Inflammatory macrophage treated with lipopolysaccharide for 1 hour (primary cell): ENCODE measurements around the gene FAM174B.
A peak's percentile ranks its signal among the peaks of the same experiment; 100 is the strongest.

Experiments
- DNase-seq, 2 donors: peaks; one replicate each; pipeline ENCODE4 v3.0.0-alpha.2; 2020 to 2022

Gene FAM174B

GRCh38 chr15:92638709-92639365, 16.7 kb downstream of the FAM174B start:
- DNase-seq, result no peak

GRCh38 chr15:92638291-92638708, 17.3 kb downstream of the FAM174B start:
- DNase-seq, result no peak

- no peak for DNase-seq
These were observed 17.9 kb downstream of the FAM174B start for GRCh38 chr15:92637626-92638025.

DNA sequence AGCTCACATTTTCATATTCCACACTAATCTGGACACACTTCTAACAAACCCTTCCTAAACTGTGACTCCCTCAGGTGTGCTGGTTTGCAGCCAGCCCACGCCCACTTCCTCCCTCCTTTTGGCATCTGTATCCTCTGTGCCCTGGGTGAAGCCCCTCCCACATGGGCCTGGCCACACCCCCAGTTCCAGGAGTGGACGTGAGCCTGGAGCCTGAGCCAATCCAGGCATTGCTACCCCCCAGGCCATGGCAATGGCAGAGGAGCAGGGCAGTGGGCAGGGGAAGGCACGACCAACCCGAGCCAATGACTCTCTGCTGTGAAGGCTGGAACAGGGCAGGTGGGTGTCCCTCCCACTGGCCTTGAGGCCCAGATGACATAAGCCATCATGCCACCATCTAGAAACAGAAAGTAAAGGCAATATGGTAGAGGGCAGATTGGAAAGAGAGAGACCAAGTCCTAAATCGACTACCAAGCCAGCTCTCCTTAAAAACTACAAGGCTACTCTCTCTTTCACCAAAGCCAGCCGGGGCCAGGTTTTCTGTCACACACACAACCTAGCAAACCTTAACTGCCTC, 18.6 kb downstream of the FAM174B start:
- DNase-seq, result peak in 1 of 2 donors; percentile 8

DNA sequence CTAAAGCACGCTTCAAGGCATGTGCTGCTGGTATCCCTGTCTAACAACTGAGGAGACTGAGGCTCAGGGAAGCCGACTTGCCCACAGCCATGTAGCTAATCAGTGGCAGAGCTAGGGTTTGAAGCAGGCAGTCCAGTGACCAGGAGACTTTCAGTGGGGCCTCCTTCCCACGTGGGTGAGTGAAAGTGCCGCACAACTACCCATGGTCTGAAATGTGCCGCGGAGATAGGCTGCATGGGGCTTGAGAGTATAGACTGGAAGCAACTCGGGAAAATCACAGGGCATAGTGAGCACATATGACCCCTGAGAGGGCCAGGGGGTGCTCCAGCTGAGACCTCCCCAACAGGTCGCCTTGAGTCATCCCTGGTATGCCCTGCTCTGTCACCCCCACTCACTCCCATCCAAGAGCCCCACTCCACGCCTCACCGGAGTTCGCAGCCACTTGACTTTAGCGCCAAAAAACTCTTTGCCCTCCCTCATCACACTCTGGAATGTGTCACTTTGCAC, 19.1 kb downstream of the FAM174B start:
- no peak for DNase-seq

- DNase-seq, result no peak
These were observed 20.8 kb downstream of the FAM174B start for GRCh38 chr15:92634671-92635201.

DNA sequence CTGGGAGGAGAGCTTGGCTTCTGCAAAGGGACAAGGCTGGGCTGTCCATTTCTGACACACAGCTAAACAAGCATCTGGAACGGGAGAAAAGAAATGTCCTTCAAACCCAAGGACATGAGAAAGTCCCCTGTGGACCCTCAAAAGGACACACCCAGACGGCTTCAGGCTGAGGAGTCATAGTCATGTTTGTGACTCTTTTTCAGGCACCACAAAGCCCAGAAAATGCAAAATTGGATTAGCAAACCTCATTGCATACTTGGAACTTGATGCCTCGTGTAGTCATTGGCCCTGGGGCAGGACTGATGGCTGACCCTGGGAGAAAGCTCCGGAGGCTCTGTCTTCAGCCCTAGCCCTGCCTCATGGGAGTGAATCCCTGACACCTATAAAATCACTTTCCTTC, 21.5 kb downstream of the FAM174B start:
- DNase-seq, result no peak

DNA sequence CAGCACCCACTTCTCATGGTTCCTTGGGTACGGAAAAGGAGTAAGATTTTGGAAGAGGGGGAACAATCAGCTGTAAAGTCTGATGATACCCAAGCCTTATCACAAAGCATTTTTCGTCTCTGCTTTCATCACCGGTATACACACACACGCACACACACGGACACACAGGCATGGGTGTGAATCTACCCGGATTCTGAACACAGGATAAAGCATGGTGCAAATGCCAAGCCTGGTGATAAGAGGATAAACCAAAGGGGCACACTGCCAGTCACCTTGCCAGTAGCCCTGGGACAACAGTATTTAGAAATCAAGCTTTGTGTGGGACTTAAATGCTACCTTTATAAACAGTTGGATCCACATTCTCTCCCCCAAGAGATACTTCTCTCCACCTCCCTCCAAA, 22.2 kb downstream of the FAM174B start:
- DNase-seq, result no peak

DNA sequence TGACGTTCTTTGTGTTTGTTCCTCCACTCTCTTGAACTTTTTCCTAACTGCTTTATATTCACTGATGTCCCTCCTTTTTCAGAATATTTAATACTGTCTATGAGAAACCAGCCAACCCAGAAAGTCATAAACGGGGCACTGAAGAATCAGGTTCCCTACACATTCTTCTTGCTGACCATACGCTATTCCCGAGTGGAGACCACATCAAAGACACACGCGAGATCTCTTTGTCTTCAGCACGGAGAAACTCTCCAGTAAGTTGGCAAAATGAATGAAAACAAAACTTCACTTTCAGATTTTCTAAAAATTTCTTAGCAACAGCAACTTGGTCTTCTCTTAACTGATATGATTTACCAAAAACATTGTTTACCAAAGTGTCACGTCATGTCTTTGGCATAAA, 22.6 kb downstream of the FAM174B start:
- DNase-seq, result no peak

- DNase-seq, result no peak
These were observed 23.9 kb downstream of the FAM174B start for GRCh38 chr15:92631721-92632120.

- DNase-seq, result no peak
These were observed 25.5 kb downstream of the FAM174B start for GRCh38 chr15:92629975-92630626.

DNA sequence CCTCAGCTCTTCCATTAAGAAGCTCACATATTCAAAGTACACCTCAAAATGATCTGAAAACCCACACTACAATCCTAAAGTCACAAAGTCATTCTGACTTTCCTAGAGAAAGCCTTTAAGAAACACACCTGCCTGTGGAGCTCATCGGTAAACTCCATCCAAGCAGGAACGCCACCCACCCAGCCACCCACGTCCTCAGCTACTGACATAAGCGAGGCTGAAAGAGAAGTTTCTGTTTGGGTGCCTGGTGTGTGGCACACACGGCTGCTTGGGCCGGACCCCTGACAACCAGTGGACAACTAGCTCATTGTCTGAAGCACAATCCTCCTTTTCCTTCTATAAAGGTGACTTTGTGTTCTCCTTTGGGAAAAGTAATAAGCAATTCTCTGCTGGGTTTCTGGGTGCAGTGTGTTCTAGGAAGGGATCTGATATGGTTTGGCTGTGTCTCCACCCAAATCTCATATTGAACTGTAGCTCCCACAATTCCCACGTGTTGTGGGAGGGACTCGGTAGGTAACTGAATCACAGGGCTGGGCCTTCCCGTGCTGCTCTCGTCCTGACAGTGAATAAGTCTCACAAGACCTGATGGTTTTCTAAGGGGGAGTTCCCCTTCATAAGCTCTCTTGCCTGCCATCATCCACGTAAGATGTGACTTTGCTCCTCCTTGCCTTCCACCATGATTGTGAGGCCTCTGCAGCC, 26.1 kb downstream of the FAM174B start:
- DNase-seq, result peak in 1 of 2 donors; percentile 22

- no peak for DNase-seq
These were observed 28.6 kb downstream of the FAM174B start for GRCh38 chr15:92627014-92627413.

GRCh38 chr15:92625251-92625980, 30.2 kb downstream of the FAM174B start:
- DNase-seq, result no peak

GRCh38 chr15:92624401-92624991, 31.1 kb downstream of the FAM174B start:
- DNase-seq, result no peak

DNA sequence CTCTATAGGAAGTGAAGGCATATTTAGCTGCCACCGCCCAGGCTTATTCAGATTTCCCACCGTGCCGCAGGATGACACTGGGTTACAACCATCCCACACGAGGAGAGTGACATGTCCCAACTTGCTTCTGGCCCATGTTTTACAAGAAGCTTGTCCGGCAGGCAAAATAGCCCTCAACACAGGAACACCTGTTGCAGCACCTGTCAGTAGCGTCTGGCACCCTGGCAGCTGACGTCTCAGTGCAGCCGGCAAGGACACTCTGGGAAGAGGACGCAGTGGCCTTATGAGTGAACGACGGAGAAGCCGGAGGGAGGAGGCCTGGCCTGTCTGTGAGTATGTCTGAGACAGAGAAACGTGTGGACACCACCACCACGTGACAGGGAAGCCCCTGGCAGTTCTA, 32.1 kb downstream of the FAM174B start:
- no peak for DNase-seq

GRCh38 chr15:92621972-92622533, 33.5 kb downstream of the FAM174B start:
- no peak for DNase-seq

DNA sequence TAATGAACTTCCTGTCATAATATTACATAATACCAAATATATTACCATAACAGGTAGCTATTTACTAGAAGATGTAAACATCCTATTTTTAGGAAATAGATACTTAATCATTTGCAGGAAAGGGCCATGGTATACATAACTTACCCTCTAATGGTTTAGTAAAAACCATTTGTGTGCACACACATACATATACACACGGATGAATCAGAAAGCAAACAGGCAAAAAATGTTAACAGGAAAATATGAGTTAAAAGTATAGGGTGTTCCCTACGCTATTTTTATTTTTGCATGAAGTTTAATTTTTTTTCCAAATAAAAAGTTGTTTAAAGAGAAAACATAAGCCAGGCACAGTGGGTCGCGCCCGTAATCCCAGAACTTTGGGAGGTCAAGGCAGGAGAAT, 34.6 kb downstream of the FAM174B start:
- no peak for DNase-seq

DNA sequence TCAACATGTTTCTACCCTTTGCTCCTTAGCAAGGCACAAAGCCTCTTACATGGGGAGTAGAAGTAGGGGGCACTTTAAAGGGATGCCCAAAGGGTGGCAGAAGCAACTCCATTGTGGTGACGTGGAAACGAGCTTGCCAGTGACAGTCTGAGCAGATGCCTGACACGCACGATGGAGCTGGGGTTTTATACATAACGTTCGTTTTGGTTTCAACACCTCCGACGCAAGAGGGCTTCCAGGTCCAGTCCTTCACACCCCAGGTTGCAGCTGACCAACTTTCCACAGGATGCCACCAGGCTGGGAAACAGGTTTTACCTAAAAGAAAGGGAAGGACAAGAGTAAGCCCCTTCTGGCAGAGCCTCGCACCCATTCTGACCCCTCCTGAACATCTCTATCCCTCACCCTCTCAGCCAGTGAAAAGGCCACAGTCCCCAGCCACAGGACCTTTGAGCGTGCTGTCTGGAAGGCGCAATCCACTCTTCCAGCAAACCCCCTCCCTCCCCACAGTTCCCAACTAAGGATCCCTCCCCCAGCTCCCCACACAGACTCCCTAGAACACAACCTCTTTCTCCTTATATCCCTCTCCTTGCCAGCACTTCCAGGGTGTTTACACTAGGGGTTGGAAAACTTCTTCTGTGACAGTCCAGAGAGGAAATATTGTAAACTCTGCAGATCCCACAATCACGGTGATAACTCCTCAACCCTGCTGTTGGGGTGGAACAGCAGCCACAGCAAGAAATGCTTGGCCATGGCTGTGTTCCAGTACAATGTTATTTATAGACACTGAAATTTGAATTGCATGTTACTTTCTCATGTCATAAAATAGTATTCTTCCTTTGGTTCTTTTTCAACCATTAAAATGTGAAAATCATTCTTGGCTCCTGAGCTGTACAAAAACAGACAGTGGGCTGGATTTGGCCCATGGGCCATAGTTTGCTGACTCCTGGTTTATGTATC, 36.2 kb downstream of the FAM174B start:
- DNase-seq, result no peak
